ENCODE results near the gene ACOX3.

Gene ACOX3

DNA sequence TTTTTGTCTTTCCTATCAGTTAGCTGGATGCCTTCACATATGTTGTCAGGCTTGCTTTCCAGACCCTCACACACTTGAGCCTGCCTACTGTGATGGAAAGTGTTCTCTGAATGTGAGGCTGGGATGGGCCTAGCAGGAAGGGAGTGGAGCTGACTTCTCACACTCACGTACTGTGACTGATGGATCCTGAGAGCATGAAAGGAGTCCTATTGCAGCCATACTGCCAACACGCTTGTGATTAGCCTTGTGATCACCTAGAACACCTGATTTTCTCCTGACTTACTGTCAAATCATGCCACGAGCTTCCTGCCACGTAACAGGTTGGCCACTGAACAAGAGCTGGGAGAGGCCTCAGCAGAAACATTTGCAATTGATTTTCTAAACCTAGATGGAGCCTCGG is 49.9 kb downstream of the ACOX3 start:
- H3K4me3 ChIP-seq (ENCODE audit: low read length in 2 of 2): no peak overlapping the region
- no peak overlapping the region for H3K14ac ChIP-seq (ENCODE audit: low read length)
- H2BK15ac ChIP-seq (ENCODE audit: low read length): no peak overlapping the region
- no peaks in the 10 kb centered on the region for H3K9me3 ChIP-seq (replicated peaks in 1 of 2; ENCODE audit: control insufficient read depth in 2 of 2, insufficient read depth in 1 of 2, low read depth in 1 of 2, low read length in 2 of 2)
- H3K9ac ChIP-seq (ENCODE audit: low read depth, low read length, poor library complexity): peak overlapping the region; percentile 38
- no peak overlapping the region for H2AFZ ChIP-seq (ENCODE audit: low read length)
- no peak overlapping the region for H2AK5ac ChIP-seq (ENCODE audit: low read depth, low read length)
- no peak overlapping the region for H3K18ac ChIP-seq (ENCODE audit: low read length)
- H4K8ac ChIP-seq (ENCODE audit: low read depth, low read length): no peak overlapping the region
- no peak overlapping the region for H3K27ac ChIP-seq (replicated peaks; ENCODE audit: low read length)
- no peaks in the 10 kb centered on the region for H3K27me3 ChIP-seq (ENCODE audit: control insufficient read depth in 3 of 3, insufficient read depth in 3 of 3, low read depth in 1 of 3, low read length in 3 of 3)
- H4K91ac ChIP-seq (ENCODE audit: low read depth, low read length, poor library complexity): no peak overlapping the region
- no peak for DNase-seq (ENCODE audit: low spot score)
- H3K79me1 ChIP-seq (ENCODE audit: low read depth, low read length): no peaks in the 10 kb centered on the region
- no peak overlapping the region for H3K4me2 ChIP-seq (ENCODE audit: insufficient read depth, low read length, poor library complexity, severe bottlenecking)
- H3K4ac ChIP-seq (ENCODE audit: low read length): no peak overlapping the region
- no peak overlapping the region for H2BK120ac ChIP-seq (ENCODE audit: low read depth, low read length)
- WGBS, 2 donors (ENCODE audit: extremely low coverage in 2 of 2, insufficient read length in 2 of 2, insufficient replicate concordance in 1 of 2): no CpG with 5 or more reads among the region's 5 CpGs
- peaks cover 17 to 22% of the 10 kb centered on the region in 2 donors for H3K4me1 ChIP-seq (ENCODE audit: control insufficient read depth in 2 of 2, insufficient read depth in 1 of 2, low read depth in 1 of 2, low read length in 2 of 2)
- H3K36me3 ChIP-seq (replicated peaks in 1 of 2; ENCODE audit: control insufficient read depth in 2 of 2, insufficient read depth in 2 of 2, low read length in 2 of 2): peaks cover 5 to 18% of the 10 kb centered on the region in 2 donors
- H3K23ac ChIP-seq (ENCODE audit: low read depth, low read length, poor library complexity): no peak overlapping the region
- H2BK12ac ChIP-seq (ENCODE audit: low read length): no peak overlapping the region
- no peak overlapping the region for H2BK5ac ChIP-seq (ENCODE audit: low read length)

- no peak overlapping the region for H3K27ac ChIP-seq (replicated peaks; ENCODE audit: low read length)
- peak overlapping the region; percentile 45 for H2BK5ac ChIP-seq (ENCODE audit: low read length)
- no peaks in the 10 kb centered on the region for H3K27me3 ChIP-seq (ENCODE audit: control insufficient read depth in 3 of 3, insufficient read depth in 3 of 3, low read depth in 1 of 3, low read length in 3 of 3)
- H3K9ac ChIP-seq (ENCODE audit: low read depth, low read length, poor library complexity): peak overlapping the region; percentile 30
- no peak overlapping the region for H2BK15ac ChIP-seq (ENCODE audit: low read length)
- H3K18ac ChIP-seq (ENCODE audit: low read length): peak overlapping the region; percentile 33
- peak overlapping the region; percentile 10 for H3K23ac ChIP-seq (ENCODE audit: low read depth, low read length, poor library complexity)
- H2BK12ac ChIP-seq (ENCODE audit: low read length): no peak overlapping the region
- H2AK5ac ChIP-seq (ENCODE audit: low read depth, low read length): no peak overlapping the region
- H4K8ac ChIP-seq (ENCODE audit: low read depth, low read length): peak overlapping the region; percentile 50
- no peak overlapping the region for H3K4me2 ChIP-seq (ENCODE audit: insufficient read depth, low read length, poor library complexity, severe bottlenecking)
- no peak overlapping the region for H4K91ac ChIP-seq (ENCODE audit: low read depth, low read length, poor library complexity)
- no peak overlapping the region for H3K4me3 ChIP-seq (ENCODE audit: low read length in 2 of 2)
- no peaks in the 10 kb centered on the region for H3K9me3 ChIP-seq (replicated peaks in 1 of 2; ENCODE audit: control insufficient read depth in 2 of 2, insufficient read depth in 1 of 2, low read depth in 1 of 2, low read length in 2 of 2)
- peak overlapping the region; percentile 14 for H3K14ac ChIP-seq (ENCODE audit: low read length)
- WGBS, 2 donors (ENCODE audit: extremely low coverage in 2 of 2, insufficient read length in 2 of 2, insufficient replicate concordance in 1 of 2): no CpG with 5 or more reads among the region's 12 CpGs
- H3K79me1 ChIP-seq (ENCODE audit: low read depth, low read length): no peaks in the 10 kb centered on the region
- no peak overlapping the region for H2AFZ ChIP-seq (ENCODE audit: low read length)
- DNase-seq (ENCODE audit: low spot score): no peak
- no peak overlapping the region for H3K4ac ChIP-seq (ENCODE audit: low read length)
- H3K4me1 ChIP-seq (ENCODE audit: control insufficient read depth in 2 of 2, insufficient read depth in 1 of 2, low read depth in 1 of 2, low read length in 2 of 2): peaks cover 4 to 7% of the 10 kb centered on the region in 2 donors
- peaks cover 5 to 18% of the 10 kb centered on the region in 2 donors for H3K36me3 ChIP-seq (replicated peaks in 1 of 2; ENCODE audit: control insufficient read depth in 2 of 2, insufficient read depth in 2 of 2, low read length in 2 of 2)
- H2BK120ac ChIP-seq (ENCODE audit: low read depth, low read length): no peak overlapping the region
These were observed 52.0 kb downstream of the ACOX3 start for GRCh38 chr4:8388528-8388870.

- Histone ChIP-seq H3K4me1 (ENCODE audit: control insufficient read depth in 2 of 2, insufficient read depth in 1 of 2, low read depth in 1 of 2, low read length in 2 of 2) (peaks cover 4 to 6% of the 10 kb centered on the region in 2 donors), H3K4me3 (ENCODE audit: low read length in 2 of 2) (no peak overlapping the region), H3K23ac (ENCODE audit: low read depth, low read length, poor library complexity) (peak overlapping the region; percentile 69), H3K14ac (ENCODE audit: low read length) (no peak overlapping the region), H2BK12ac (ENCODE audit: low read length) (no peak overlapping the region), H2BK15ac (ENCODE audit: low read length) (no peak overlapping the region), H3K79me1 (ENCODE audit: low read depth, low read length) (no peaks in the 10 kb centered on the region), H2AK5ac (ENCODE audit: low read depth, low read length) (no peak overlapping the region), H3K27ac (replicated peaks; ENCODE audit: low read length) (no peak overlapping the region), H3K4ac (ENCODE audit: low read length) (no peak overlapping the region), H3K27me3 (ENCODE audit: control insufficient read depth in 3 of 3, insufficient read depth in 3 of 3, low read depth in 1 of 3, low read length in 3 of 3) (no peaks in the 10 kb centered on the region), H4K91ac (ENCODE audit: low read depth, low read length, poor library complexity) (no peak overlapping the region), H3K36me3 (replicated peaks in 1 of 2; ENCODE audit: control insufficient read depth in 2 of 2, insufficient read depth in 2 of 2, low read length in 2 of 2) (peaks cover 5 to 18% of the 10 kb centered on the region in 2 donors), H3K9ac (ENCODE audit: low read depth, low read length, poor library complexity) (no peak overlapping the region), H3K18ac (ENCODE audit: low read length) (no peak overlapping the region), H2BK5ac (ENCODE audit: low read length) (no peak overlapping the region), H4K8ac (ENCODE audit: low read depth, low read length) (no peak overlapping the region), H3K9me3 (replicated peaks in 1 of 2; ENCODE audit: control insufficient read depth in 2 of 2, insufficient read depth in 1 of 2, low read depth in 1 of 2, low read length in 2 of 2) (no peaks in the 10 kb centered on the region), H2BK120ac (ENCODE audit: low read depth, low read length) (peak overlapping the region; percentile 7), H2AFZ (ENCODE audit: low read length) (no peak overlapping the region), H3K4me2 (ENCODE audit: insufficient read depth, low read length, poor library complexity, severe bottlenecking) (no peak overlapping the region)
- no peak for DNase-seq (ENCODE audit: low spot score)
- no CpG with 5 or more reads among the region's 33 CpGs for WGBS, 2 donors (ENCODE audit: extremely low coverage in 2 of 2, insufficient read length in 2 of 2, insufficient replicate concordance in 1 of 2)
These were observed 52.7 kb downstream of the ACOX3 start for GRCh38 chr4:8387615-8388527.

DNA sequence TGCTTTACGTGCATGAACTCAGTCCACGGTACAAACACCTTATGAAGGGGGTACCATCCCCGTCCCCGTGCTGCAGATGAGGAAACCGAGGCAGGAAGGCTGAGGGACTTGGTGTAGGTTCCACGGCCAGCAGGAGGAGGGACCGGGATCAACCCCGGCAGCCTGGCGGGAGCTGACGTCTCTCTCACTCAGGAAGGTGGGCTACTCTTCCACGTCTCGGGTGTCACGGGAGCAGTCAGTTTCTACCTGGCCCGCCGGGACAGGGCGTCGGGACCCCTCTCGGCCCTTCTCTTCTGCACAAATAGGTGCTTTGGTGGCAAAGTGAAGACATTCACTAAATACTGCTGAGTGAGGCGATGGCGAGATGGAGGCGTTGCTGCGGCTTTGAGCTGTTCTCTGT is 53.3 kb downstream of the ACOX3 start:
- peaks cover 5 to 18% of the 10 kb centered on the region in 2 donors for H3K36me3 ChIP-seq (replicated peaks in 1 of 2; ENCODE audit: control insufficient read depth in 2 of 2, insufficient read depth in 2 of 2, low read length in 2 of 2)
- peak overlapping the region; percentile 69 for H3K23ac ChIP-seq (ENCODE audit: low read depth, low read length, poor library complexity)
- H3K9ac ChIP-seq (ENCODE audit: low read depth, low read length, poor library complexity): no peak overlapping the region
- H2BK15ac ChIP-seq (ENCODE audit: low read length): no peak overlapping the region
- H3K18ac ChIP-seq (ENCODE audit: low read length): peak overlapping the region; percentile 45
- no peak overlapping the region for H2BK12ac ChIP-seq (ENCODE audit: low read length)
- WGBS, 2 donors (ENCODE audit: extremely low coverage in 2 of 2, insufficient read length in 2 of 2, insufficient replicate concordance in 1 of 2): no CpG with 5 or more reads among the region's 22 CpGs
- no peak overlapping the region for H3K14ac ChIP-seq (ENCODE audit: low read length)
- H3K27me3 ChIP-seq (ENCODE audit: control insufficient read depth in 3 of 3, insufficient read depth in 3 of 3, low read depth in 1 of 3, low read length in 3 of 3): no peaks in the 10 kb centered on the region
- no peak overlapping the region for H2BK5ac ChIP-seq (ENCODE audit: low read length)
- H2AK5ac ChIP-seq (ENCODE audit: low read depth, low read length): peak overlapping the region; percentile 42
- H3K9me3 ChIP-seq (replicated peaks in 1 of 2; ENCODE audit: control insufficient read depth in 2 of 2, insufficient read depth in 1 of 2, low read depth in 1 of 2, low read length in 2 of 2): no peaks in the 10 kb centered on the region
- no peak overlapping the region for H4K8ac ChIP-seq (ENCODE audit: low read depth, low read length)
- H3K4ac ChIP-seq (ENCODE audit: low read length): no peak overlapping the region
- H3K4me3 ChIP-seq (ENCODE audit: low read length in 2 of 2): no peak overlapping the region
- H3K4me1 ChIP-seq (ENCODE audit: control insufficient read depth in 2 of 2, insufficient read depth in 1 of 2, low read depth in 1 of 2, low read length in 2 of 2): peaks cover under 1 to 2% of the 10 kb centered on the region in 2 donors
- no peak overlapping the region for H4K91ac ChIP-seq (ENCODE audit: low read depth, low read length, poor library complexity)
- no peak overlapping the region for H2AFZ ChIP-seq (ENCODE audit: low read length)
- H2BK120ac ChIP-seq (ENCODE audit: low read depth, low read length): peak overlapping the region; percentile 7
- H3K27ac ChIP-seq (replicated peaks; ENCODE audit: low read length): no peak overlapping the region
- no peaks in the 10 kb centered on the region for H3K79me1 ChIP-seq (ENCODE audit: low read depth, low read length)
- DNase-seq (ENCODE audit: low spot score): no peak
- no peak overlapping the region for H3K4me2 ChIP-seq (ENCODE audit: insufficient read depth, low read length, poor library complexity, severe bottlenecking)

Measured in neuronal stem cell (in vitro differentiated cells).